UCSD-AML1 (cell line): ENCODE data around the gene ZNF554.

Experiments used
- DNase-seq: peaks from one replicate; lab custom pipeline; 2025; ENCODE audit not compliant: unreplicated experiment; lab: John Stamatoyannopoulos, UW

ZNF554 gene

DNA sequence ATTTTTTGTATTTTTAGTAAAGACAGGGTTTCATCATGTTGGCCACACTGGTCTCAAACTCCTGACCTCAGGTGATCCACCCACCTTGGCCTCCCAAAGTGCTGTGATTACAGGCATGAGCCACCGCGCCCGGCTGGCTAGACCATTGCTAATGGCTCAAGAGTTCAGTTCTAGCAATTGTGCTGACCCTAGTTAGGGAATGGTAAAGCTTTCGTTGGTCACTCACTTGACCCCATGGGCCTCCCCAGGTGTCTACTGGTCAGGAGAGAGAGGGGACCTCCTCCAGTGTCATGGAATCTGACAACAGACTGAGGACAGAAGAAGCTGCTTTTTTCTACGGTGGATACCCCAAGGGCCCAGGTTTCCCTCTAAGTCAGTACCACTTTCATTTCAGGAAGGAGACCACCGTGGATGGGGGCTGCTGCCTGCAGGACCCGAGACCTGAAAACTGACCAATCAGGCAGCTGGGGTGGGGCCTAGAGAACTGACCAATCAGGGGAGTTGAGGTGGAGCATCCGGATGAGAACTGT is 46.9 kb downstream of the ZNF554 start:
- no peak for DNase-seq

DNA sequence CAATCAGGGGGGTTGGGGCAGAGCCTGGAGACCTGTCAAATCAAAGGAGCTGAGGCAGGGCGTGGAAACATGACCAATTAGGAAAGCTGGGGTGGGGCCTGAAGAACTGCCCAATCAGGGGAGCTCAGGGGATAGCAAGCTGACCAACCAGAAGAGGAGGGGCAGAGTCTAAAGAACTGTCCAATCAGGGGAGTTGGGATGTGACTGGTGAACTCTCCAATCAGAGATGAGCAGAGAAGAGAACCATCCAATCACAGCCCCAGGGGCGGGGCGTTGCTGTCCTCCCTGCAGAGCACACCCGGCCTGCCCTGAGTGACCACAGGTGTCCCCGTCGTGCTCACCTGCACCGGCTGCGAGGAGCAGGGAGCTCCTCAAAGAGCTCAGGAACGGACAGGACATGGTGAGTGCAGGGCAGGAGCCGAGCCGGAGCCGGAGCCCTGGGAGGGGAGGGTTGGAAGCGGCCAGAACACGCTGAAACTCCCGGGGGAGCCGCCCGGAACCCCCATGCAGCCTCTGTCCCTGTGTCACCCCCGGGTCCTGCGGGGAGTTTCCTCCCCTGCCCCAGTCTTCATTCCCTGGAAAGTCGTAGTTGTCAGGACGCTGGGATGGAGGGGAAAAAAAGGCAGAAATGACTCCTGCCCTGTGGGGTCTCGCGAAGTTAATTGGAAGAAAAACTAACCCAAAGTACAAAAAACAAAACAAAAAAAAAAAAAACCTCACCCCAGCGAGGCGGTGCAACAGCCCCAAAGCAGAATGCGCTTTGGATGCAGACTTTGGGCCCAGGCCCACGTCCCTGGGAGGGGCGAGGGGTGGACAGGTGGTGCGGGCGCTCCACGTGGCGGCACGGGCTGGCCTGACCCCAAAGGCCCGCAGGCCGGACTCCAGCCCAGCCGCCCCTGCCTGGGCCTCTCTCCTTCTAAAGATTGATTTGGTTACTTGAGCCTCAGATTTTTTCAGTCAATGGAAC is 47.6 kb downstream of the ZNF554 start, which contains the start of gene ZNF556:
Gene ZNF556, plus strand, starts transcription at position 311 of the 967 bp plus-strand sequence. Its CDS starts 87 bp downstream, at position 398.
- no peak for DNase-seq

DNA sequence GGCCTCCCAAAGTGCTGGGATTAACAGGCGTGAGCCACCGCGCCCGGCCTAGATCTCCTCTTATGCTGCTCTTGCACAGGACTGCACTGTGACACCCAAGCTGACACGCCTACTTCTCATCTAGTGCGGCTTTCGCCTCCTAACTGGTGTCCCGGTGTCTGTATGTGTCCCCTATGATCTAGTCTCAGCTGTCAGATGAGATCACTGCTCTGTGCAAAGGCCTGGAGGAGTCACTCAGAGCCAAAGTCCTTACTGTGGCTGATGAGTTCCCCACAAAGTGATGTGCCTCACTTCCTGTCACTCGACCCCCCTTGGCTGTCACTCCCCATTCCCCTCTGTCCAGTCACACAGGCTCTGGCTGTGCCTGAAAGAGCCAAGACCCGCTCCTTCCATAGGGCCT is 50.0 kb downstream of the ZNF554 start:
- no peak for DNase-seq

DNA sequence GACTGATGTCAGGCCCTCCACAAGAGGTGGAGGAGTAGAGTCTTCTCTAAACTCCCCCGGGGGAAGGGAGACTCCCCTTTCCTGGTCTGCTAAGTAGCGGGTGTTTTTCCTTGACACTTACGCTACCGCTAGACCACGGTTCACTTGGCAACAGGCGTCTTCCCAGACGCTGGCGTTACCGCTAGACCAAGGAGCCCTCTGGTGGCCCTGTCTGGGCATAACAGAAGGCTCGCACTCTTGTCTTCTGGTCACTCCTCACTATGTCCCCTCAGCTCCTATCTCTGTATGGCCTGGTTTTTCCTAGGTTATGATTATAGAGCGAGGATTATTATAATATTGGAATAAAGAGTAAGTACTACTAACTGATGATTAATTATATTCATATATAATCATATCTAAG is 52.5 kb downstream of the ZNF554 start:
- DNase-seq, result peak; percentile 24

DNA sequence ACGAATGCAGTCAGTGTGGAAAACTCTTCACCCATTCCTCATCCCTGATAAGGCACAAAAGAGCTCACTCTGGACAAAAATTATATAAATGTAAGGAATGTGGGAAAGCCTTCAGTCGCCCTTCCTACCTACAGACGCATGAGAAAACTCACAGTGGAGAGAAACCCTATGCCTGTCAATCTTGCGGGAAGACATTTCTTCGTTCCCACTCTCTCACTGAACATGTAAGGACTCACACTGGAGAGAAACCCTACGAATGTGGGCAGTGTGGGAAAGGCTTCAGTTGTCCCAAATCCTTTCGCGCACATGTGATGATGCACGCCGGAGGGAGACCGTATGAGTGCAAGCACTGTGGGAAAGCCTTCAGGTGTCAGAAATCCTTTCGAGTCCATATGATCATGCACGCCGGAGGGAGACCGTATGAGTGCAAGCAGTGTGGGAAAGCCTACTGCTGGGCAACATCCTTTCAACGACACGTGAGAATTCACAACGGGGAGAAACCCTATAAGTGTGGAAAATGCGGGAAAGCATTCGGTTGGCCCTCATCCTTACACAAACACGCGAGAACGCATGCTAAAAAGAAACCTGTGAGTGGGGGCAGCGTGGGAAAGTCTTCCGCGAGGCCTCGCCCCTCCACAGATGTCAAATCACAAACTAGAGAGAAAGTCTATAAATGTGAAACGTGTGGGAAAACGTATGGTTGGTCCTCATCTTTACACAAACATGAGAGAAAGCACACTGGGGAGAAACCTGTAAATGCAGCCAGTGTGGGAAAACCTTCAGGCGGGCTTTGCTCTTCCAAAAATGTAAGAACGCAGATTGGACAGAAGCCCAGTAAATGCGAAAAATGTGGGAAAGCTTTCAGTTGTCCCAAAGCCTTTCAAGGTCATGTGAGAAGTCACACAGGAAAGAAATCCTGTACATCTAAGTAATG is 58.0 kb downstream of the ZNF554 start:
- no peak for DNase-seq

DNA sequence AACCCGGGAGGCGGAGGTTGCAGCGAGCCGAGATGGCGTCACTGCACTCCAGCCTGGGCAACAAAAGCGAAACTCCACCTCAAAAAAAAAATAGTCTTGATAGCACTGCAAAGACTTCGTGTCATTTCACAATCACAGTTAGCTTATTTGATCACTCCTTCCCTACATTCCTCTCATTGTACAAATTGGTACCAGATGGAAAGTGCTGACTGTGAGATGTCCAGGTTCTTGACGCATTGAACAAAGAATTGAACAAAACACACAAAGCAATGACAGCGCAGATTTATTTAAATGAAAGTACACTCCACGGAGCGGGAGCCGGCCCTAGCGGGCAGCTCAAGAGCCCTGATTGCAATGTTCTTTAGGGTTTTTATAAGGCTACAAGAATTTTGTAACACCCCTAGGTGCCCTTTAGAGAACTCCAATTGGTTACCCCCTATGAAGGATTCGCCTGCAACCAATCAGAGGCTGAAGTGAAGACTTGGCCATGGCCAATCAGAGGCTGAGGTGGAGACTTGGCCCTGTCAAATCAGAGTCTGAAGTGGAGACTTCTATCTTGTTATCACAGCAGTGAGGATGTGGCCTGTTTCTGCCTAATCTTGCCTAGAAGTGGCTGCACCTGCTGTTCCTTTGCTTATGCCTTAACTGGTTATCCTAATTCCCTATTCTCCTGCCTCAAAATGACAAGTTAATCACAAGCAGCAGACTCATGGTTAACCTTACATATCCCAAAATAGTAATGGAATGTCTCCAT is 64.2 kb downstream of the ZNF554 start:
- no peak for DNase-seq

DNA sequence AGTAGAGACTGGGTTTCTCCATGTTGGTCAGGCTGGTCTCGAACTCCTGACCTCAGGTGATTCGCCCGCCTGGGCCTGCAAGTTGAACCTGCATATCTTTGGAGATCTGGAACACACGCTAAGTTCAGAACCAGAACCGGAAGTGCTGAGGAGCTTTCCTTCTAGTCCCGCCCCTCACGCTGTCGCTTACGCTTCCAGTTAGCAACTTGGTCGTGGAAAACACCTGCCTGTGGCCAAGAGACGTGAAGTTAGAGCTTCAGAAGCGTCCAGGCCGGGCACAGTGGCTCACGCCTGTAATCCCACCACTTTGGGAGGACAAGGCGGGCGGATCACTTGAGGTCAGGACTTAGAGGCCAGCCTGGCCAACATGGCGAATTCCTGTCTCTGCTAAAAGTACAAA is 66.1 kb downstream of the ZNF554 start:
- DNase-seq, result no peak
